HAP-1 (cell line): ENCODE results near the gene ARHGAP6.

Source experiments
- DNase-seq, 2 experiments: peaks; one replicate each; pipeline ENCODE4 v3.0.0-alpha.2; 2016 to 2020; ENCODE audit warnings: low spot score in 2 of 2
- H3K27me3 ChIP-seq: fragments of 250-450 bp; sonication (Bioruptor Pico); 2 replicates; pipeline ENCODE4 v1.5.1; 2020; ENCODE audit warnings: low read depth, mild to moderate bottlenecking, moderate library complexity
- H3K36me3 ChIP-seq: fragments of 250-450 bp; sonication (Bioruptor Pico); replicated peaks from 2 replicates; pipeline ENCODE4 v1.5.1; 2020; ENCODE audit warnings: mild to moderate bottlenecking
- H3K4me1 ChIP-seq: fragments of 250-450 bp; sonication (Bioruptor Pico); 2 replicates; pipeline ENCODE4 v1.5.1; 2020; ENCODE audit warnings: mild to moderate bottlenecking
- H3K4me3 ChIP-seq: fragments of 250-450 bp; sonication (Bioruptor Pico); 2 replicates; pipeline ENCODE4 v1.5.1; 2020; ENCODE audit warnings: mild to moderate bottlenecking, moderate library complexity
- H3K9me3 ChIP-seq: fragments of 250-450 bp; sonication (Bioruptor Pico); 2 replicates; pipeline ENCODE4 v1.5.1; 2020; ENCODE audit warnings: mild to moderate bottlenecking, moderate library complexity
- in situ Hi-C: fragments of 300-500 bp; cut with MboI; formaldehyde crosslinking; loops from 3 replicates; pipeline ENCODE4 v1.14.3; 2020; ENCODE audit warnings: low sequenced_read_pairs, inconsistent platforms, mixed read lengths

ARHGAP6 gene

DNA sequence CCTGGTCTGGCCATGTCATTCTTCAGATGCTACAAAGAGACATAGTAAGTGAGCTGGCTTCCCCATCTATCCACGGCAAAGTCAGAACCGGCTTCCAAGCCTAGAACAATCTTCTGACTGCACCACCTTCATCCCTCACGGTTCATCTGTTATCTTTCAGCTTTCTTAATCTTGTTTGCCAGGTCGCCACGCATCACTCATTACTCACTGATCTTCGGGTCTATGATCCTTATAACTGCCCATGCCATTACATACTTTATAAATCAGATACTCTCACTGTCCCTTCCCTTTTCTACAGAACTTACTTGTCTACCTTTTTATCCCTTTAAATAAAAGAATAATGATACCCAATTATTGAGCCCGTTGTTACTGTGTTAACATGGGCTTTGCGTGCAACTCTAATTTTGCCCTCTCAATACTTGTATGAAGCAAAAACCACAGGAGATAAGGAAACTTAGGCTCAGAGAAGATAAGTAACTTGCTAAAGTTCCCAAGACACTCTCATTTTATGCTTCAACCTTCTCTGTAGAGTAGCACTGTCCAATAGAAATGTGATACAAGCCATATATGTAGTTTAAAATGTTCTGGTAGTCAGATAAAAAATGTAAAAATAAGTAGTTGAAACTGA, 200.8 kb downstream of the ARHGAP6 start:
- in situ Hi-C loops: no loop called here
- Histone ChIP-seq H3K36me3 (no peaks in the 10 kb centered on the region), H3K27me3 (0 out of 2 replicates have a peak, but pooled peaks cover 5% of the 10 kb centered on the region), H3K9me3 (no peaks in the 10 kb centered on the region), H3K4me3 (no peak overlapping the region), H3K4me1 (no peaks in the 10 kb centered on the region)
- no peak for DNase-seq

DNA sequence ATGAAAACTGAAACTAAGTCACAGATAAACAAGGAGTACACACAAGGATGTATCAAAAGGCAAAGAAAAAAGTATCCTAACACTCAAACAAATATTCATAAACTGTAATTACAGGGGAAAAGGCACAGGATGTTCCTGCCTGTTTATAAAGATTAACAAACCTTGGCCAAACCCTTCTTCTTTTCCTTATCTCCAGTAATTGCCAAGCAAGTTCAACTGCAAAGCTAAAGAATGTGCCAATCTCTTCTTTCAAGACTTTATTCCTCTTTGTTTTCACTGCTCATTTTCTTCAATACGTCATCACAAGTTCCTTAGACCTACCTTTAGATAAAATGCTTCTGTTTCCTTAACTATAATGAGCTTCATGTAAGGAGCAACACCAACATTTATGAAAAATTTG, 201.3 kb downstream of the ARHGAP6 start:
- Histone ChIP-seq H3K36me3 (no peaks in the 10 kb centered on the region), H3K9me3 (no peaks in the 10 kb centered on the region), H3K27me3 (0 out of 2 replicates have a peak, but pooled peaks cover 5% of the 10 kb centered on the region), H3K4me3 (no peak overlapping the region), H3K4me1 (no peaks in the 10 kb centered on the region)
- in situ Hi-C loops: no loop called here
- no peak for DNase-seq

DNA sequence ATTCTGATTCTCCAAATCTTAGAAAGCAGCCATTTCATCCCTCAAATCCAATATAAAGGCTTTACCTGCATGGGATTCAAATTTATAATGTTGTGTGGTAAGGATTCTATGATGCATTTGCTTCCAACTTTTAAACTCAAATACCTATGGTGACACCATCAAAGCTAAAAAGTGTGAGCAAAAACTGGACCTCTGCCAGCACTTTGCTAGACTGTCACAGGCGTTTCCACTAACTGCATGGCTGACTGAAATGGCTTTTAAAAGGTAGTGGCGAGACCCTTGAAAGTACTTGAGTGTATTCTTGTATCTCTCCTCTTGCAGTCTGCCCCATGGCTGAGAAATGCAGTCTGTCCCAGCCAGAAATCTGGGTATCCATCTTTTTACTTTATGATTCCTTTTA, 203.1 kb downstream of the ARHGAP6 start:
- Histone ChIP-seq H3K4me1 (no peaks in the 10 kb centered on the region), H3K9me3 (no peaks in the 10 kb centered on the region), H3K36me3 (no peaks in the 10 kb centered on the region), H3K27me3 (0 out of 2 replicates have a peak, but pooled peaks cover 5% of the 10 kb centered on the region), H3K4me3 (no peak overlapping the region)
- in situ Hi-C loops: no loop called here
- DNase-seq: no peak

DNA sequence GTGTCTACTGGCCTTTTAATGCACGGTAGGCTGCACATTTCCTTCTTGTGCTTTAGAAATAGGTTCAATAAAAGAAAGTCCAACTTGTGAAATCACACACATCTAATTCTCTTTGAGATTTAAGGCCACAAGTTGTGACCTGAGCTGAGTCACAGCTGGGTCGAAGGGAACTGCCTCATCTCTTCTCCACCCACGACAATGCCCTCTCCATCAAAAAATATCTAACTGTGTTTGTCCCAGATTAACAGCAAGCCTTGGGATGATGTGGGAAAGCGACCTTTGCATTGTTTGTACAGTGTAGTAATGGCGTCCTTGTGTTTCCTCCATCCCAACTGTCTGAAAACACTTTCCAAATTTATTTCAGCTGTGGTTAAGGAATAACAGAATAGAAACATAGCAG, 203.6 kb downstream of the ARHGAP6 start:
- H3K27me3 ChIP-seq: 0 out of 2 replicates have a peak, but pooled peaks cover 5% of the 10 kb centered on the region
- DNase-seq: no peak
- no peaks in the 10 kb centered on the region for H3K9me3 ChIP-seq
- no peak overlapping the region for H3K4me3 ChIP-seq
- H3K4me1 ChIP-seq: no peaks in the 10 kb centered on the region
- no peaks in the 10 kb centered on the region for H3K36me3 ChIP-seq
- in situ Hi-C loops: no loop called here

DNA sequence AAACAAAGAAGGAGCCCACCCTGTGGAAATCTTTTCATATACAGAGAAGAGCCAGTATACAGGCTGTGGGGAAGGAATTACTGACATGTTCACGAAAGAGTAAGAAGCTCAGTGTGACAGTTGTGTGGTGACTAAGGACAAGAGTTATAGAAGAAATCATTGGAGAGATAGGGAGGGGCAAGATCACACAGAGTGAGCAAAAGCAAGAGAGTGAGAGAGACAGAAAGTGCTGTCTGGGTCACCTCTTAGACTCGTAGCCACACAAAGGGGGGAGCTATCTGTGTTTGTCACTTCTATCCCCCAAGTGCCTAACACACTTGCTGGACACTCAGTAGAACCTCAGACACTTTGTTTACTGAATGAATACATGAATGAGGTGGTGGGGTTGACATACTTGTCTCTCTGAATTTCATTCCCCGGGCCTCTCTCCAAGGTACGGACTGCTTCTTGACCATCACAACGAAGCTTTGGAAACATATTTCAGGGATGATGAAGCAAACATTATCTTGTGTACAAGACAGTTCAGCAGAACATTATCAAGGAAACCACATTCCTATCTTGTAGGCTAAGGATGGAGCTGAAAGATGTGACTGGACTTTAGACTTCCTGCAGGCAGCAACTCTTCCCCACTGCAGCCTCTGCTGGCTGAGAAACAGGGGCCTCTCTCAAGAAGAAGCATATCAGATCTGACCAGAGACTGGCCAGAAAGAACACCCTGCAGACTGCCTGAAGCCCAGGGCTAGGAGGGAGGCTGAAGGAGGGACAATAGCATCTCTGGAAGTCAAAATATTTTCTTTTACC, 204.3 kb downstream of the ARHGAP6 start:
- in situ Hi-C loops: no loop called here
- no peaks in the 10 kb centered on the region for H3K36me3 ChIP-seq
- H3K4me1 ChIP-seq: no peaks in the 10 kb centered on the region
- no peak overlapping the region for H3K4me3 ChIP-seq
- H3K27me3 ChIP-seq: 0 out of 2 replicates have a peak, but pooled peaks cover 5% of the 10 kb centered on the region
- H3K9me3 ChIP-seq: no peaks in the 10 kb centered on the region
- DNase-seq: no peak

DNA sequence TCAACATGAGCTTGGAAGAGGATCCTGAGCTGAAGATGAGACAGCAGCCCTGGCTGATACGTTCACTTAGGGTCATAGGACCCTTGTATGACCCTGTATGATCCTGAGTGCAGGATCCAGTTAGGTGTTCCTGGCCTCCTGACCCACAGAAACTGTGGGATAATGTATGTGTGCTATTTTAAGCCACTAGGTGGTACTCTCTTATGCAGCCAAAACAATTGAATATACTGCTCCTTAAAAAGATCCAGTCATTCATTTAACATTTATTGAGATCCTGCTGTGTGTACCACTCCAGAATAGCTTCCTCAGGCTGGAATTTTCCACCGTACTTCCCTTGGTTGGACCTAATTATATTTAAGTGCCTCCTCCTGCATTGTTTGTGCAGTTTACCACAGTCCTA, 205.4 kb downstream of the ARHGAP6 start:
- in situ Hi-C loops: no loop called here
- 0 out of 2 replicates have a peak, but pooled peaks cover 5% of the 10 kb centered on the region for H3K27me3 ChIP-seq
- H3K4me3 ChIP-seq: no peak overlapping the region
- no peaks in the 10 kb centered on the region for H3K9me3 ChIP-seq
- no peak for DNase-seq
- H3K36me3 ChIP-seq: no peaks in the 10 kb centered on the region
- no peaks in the 10 kb centered on the region for H3K4me1 ChIP-seq

DNA sequence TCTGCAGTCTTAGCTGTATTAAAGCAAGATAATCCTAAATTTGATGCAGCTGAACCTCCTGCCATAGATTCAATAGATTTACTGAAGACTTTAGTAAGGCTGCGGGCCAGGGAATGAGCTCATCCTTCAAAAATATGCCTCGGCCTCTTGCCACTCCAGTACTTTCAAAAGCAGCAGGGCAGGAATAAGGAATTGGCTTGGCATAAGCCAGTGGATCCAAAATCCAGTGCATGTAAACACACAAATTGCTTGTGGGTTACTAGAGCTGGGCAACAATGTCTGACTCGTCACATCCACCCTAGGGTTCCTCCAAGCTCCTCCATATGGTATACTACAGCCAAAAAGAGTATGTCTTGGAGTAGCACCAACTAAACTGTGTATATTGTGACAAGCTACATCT, 207.6 kb downstream of the ARHGAP6 start:
- in situ Hi-C loops: no loop called here
- Histone ChIP-seq H3K4me3 (no peak overlapping the region), H3K4me1 (no peaks in the 10 kb centered on the region), H3K9me3 (no peaks in the 10 kb centered on the region), H3K36me3 (no peaks in the 10 kb centered on the region), H3K27me3 (no peaks in the 10 kb centered on the region)
- DNase-seq: no peak

DNA sequence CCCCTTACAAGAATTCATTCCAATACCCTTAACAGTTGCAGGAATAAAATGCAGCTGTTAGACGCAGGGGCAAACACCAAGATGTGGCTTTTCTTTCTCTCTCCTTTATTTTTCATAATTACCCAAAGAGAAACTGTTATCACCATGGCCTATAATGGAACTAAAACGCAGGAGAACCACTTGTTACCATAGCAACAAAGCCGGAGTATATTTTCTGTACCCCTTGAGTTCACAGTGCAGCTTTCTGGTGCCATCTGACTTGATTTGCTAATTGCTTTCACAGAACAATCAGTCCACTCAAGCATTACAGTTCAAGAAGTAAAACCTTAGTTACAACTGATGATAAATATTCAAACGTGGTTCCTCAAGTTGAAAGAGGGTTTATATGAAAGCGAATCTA, 214.6 kb downstream of the ARHGAP6 start:
- no peak overlapping the region for H3K4me3 ChIP-seq
- no peaks in the 10 kb centered on the region for H3K36me3 ChIP-seq
- no peaks in the 10 kb centered on the region for H3K4me1 ChIP-seq
- H3K27me3 ChIP-seq: no peaks in the 10 kb centered on the region
- H3K9me3 ChIP-seq: no peaks in the 10 kb centered on the region
- in situ Hi-C loops: no loop called here
- DNase-seq: no peak

DNA sequence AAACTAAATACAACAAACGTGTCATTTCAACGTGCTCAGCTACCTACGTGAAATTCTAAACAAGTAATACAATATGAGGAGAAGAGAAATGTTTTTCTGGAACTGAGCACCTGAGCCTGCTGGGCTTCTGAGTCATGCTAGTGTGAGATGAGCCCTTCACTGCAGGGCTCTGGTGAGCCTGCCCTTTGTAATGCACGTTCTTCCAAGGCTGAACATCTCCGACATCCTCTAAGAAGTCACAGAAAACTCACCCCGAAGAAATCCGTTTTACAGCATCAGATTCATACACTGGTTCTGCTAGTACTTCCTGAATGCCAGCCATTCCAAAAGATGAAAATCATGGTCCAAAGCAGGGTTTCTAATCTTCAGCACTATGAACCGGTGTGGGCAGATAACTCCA, 215.4 kb downstream of the ARHGAP6 start:
- Histone ChIP-seq H3K36me3 (no peaks in the 10 kb centered on the region), H3K4me1 (no peaks in the 10 kb centered on the region), H3K27me3 (no peaks in the 10 kb centered on the region), H3K9me3 (no peaks in the 10 kb centered on the region), H3K4me3 (no peak overlapping the region)
- no peak for DNase-seq
- in situ Hi-C loops: no loop called here

DNA sequence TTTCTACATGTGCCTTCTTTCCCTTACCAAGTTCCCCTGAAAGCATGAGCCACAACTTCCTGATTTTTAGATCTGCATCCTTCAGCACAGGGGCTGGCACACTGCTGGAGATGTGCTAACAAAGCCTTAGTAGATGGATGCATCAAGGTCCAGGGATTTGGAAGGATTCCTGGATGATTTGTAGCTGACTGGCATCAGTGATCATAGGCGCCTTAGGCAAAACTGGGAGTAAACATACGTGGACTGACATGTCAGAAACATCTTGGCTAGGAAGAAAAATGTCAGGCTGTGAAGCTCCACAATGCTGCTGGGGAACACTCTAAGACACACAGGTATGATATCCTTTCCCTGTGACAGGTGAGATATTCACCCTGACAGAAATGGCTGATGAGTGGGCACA, 216.1 kb downstream of the ARHGAP6 start:
- Histone ChIP-seq H3K36me3 (no peaks in the 10 kb centered on the region), H3K9me3 (no peaks in the 10 kb centered on the region), H3K4me3 (no peak overlapping the region), H3K27me3 (no peaks in the 10 kb centered on the region), H3K4me1 (no peaks in the 10 kb centered on the region)
- in situ Hi-C loops: no loop called here
- DNase-seq: no peak

DNA sequence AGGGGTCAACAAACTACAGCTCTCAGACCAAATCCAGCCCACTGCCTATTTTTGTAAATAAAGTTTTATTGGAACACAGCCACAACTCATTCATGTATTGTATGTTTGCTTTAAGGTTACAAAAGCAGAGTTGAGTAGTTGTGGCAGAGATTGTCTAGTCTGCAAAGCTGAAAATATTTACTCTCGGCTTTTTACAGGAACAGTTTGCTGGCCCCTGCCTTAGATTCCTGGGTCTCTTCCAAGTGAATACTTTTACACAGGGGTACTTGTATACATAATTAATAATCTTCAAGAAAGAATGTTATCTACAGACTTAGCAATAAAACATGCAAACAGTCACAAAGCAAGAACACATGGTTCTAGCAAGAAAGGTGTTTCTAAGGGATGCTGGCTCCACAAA, 218.3 kb downstream of the ARHGAP6 start:
- no peaks in the 10 kb centered on the region for H3K4me1 ChIP-seq
- no peaks in the 10 kb centered on the region for H3K36me3 ChIP-seq
- no peaks in the 10 kb centered on the region for H3K27me3 ChIP-seq
- no peak overlapping the region for H3K4me3 ChIP-seq
- in situ Hi-C loops: no loop called here
- H3K9me3 ChIP-seq: no peaks in the 10 kb centered on the region
- DNase-seq: no peak

DNA sequence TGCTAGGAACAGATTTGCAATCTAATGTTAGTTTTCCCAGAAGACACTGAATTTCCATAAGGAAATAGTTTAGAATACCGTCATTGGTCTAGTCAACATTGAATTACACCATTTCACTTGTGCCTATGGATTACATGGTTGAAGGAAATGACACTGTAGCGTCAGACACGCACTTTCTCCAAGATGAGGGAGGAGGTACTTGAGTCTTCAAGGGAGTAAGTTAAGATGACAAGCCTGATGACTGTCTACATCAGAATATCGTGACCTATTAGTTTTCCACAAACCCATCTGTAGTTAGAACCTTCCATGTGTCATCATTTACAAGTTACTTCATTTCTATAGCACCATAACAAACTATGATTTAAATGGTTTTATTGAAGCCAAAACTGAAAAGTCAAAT, 218.8 kb downstream of the ARHGAP6 start:
- in situ Hi-C loops: no loop called here
- Histone ChIP-seq H3K27me3 (no peaks in the 10 kb centered on the region), H3K36me3 (no peaks in the 10 kb centered on the region), H3K4me3 (no peak overlapping the region), H3K9me3 (no peaks in the 10 kb centered on the region), H3K4me1 (no peaks in the 10 kb centered on the region)
- DNase-seq: no peak

DNA sequence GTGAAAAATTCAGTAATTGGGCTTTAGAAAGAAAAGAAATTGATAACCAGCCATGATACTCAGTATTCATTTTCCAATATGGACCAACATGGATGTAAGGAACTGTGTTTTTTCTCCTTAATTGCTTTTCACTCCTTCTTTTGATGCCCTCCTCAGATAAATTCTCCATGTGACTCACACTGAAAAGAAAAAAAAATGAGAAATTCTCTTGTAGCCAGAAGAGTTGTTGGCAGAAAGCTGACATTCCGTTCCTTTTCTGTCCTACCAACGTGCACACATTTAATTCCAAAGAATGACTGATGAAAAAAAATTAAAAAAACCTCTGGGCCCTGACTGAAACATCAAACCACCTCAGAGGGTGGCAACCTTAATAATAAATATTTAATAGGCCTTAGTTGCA, 219.4 kb downstream of the ARHGAP6 start:
- no peaks in the 10 kb centered on the region for H3K4me1 ChIP-seq
- H3K36me3 ChIP-seq: no peaks in the 10 kb centered on the region
- no peak overlapping the region for H3K4me3 ChIP-seq
- in situ Hi-C loops: no loop called here
- no peak for DNase-seq
- no peaks in the 10 kb centered on the region for H3K27me3 ChIP-seq
- H3K9me3 ChIP-seq: no peaks in the 10 kb centered on the region

DNA sequence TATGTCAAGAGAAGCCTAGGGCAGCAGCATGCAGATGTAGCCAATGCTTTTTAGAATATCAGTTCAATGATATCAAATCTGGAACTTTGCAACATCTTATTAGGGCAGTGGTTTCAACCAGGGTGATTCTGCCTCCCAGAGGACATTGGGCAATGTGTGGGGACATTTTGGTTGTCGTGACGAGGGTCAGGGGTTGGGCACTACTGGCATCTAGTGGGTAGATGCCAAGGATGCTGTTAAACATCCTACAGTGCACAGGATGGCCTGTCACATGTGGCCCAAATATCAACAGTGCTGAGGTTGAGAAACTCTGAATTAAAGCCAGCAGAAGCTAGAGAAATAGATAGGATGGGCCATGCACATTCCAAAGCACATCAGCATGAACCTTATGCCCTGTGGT, 220.2 kb downstream of the ARHGAP6 start:
- Histone ChIP-seq H3K4me1 (no peaks in the 10 kb centered on the region), H3K27me3 (peaks cover 6% of the 10 kb centered on the region; the same call in 1 of the 2 replicates), H3K4me3 (no peak overlapping the region), H3K36me3 (no peaks in the 10 kb centered on the region), H3K9me3 (no peaks in the 10 kb centered on the region)
- no peak for DNase-seq
- in situ Hi-C loops: no loop called here
